K562 (cell line): ENCODE data around the gene DIP2C. TPM values are rescaled to one million over a fixed set of nuclear protein-coding genes. Genes with fewer than 3 reads are reported as not detected.

Experiments
- ATAC-seq: fragments of 200-7000 bp; cut with Tn5 transposase; 3 replicates; pipeline ENCODE4 v1.9.1; 2020; ENCODE audit warnings: moderate library complexity
- BruUV-seq: library from RNA; stranded (reverse); fragments of 400-500 nt; replicated peaks from 2 replicates; lab custom pipeline; 2021; lab: Mats Ljungman, UMichigan
- CTCF ChIA-PET: fragments of 300-600 bp; formaldehyde crosslinking; extraction: SDS; loops from one replicate; lab custom pipeline; 2021; ENCODE audit warnings: low intra/inter-chr PET ratio; lab: Yijun Ruan, JAX
- POLR2A ChIA-PET: fragments of 300-600, 350-650 bp; sonication (Branson Sonifier 250); formaldehyde crosslinking; extraction: SDS; loops from one replicate; lab custom pipeline; 2021; ENCODE audit warnings: antibody characterized with exemption, inconsistent platforms; lab: Yijun Ruan, JAX
- DNase-seq, 4 experiments: peaks; one replicate each; pipeline versions ENCODE4 v3.0.0 to v3.0.0-alpha.2; 2011 to 2018; ENCODE audit warnings: low spot score in 3 of 4, mixed read lengths in 3 of 4; ENCODE audit errors: extremely low read depth in 1 of 4
- FAIRE-seq: peaks from 2 replicates; lab custom pipeline; 2011; peaks lifted over from hg19 to GRCh38; lab: Jason Lieb, UNC
- H2AFZ ChIP-seq: 2 replicates; pipeline ENCODE4 v1.6.0; 2011; ENCODE audit warnings: low read depth, low read length, control low read depth, inconsistent platforms
- H3K27ac ChIP-seq: fragments of 200-600 bp; 3 replicates; pipeline ENCODE4 v1.8.0; 2011; ENCODE audit warnings: low read depth, mild to moderate bottlenecking, control low read depth, inconsistent platforms, low read length, moderate library complexity, mixed read lengths; ENCODE audit errors: extremely low read depth
- H3K27me3 ChIP-seq, 2 experiments: fragments of 300-600 bp in 1 of 2; 2 replicates in 1 of 2; 3 replicates in 1 of 2; pipeline versions ENCODE4 v1.6.0 to v1.8.0; 2011; ENCODE audit warnings: inconsistent platforms in 2 of 2, low read length in 2 of 2, mild to moderate bottlenecking in 1 of 2, mixed read lengths in 1 of 2, moderate library complexity in 1 of 2; ENCODE audit not compliant: control insufficient read depth in 2 of 2, insufficient read depth in 2 of 2
- H3K36me3 ChIP-seq: fragments of 300-600 bp; 3 replicates; pipeline ENCODE4 v1.8.0; 2011; ENCODE audit warnings: mild to moderate bottlenecking, low read length, inconsistent platforms; ENCODE audit not compliant: control insufficient read depth, insufficient read depth
- H3K4me1 ChIP-seq, 2 experiments: fragments of 200-600 bp in 1 of 2; replicated peaks in 1 of 2; 2 replicates in 1 of 2; 3 replicates in 1 of 2; pipeline versions ENCODE4 v1.5.1 to v1.8.0; 2011; ENCODE audit warnings: inconsistent platforms in 2 of 2, low read length in 2 of 2, mild to moderate bottlenecking in 1 of 2, mixed read lengths in 1 of 2, moderate library complexity in 1 of 2; ENCODE audit not compliant: control insufficient read depth in 2 of 2, insufficient read depth in 2 of 2
- H3K4me2 ChIP-seq: 2 replicates; pipeline ENCODE4 v1.6.1; 2011; ENCODE audit warnings: low read length, control low read depth, inconsistent platforms, mixed read lengths; ENCODE audit not compliant: insufficient read depth
- H3K4me3 ChIP-seq: fragments of 200-600 bp; sonication (generic), shearing (Covaris generic); 2 replicates; pipeline ENCODE4 v1.5.1; 2016; ENCODE audit warnings: control low read depth, inconsistent platforms
- H3K79me2 ChIP-seq: fragments of 200-600 bp; 3 replicates; pipeline ENCODE4 v1.8.0; 2011; ENCODE audit warnings: low read length, inconsistent platforms; ENCODE audit not compliant: control insufficient read depth, insufficient read depth
- H3K9ac ChIP-seq, 2 experiments: 2 replicates each; pipeline versions ENCODE4 v1.6.0 to v1.6.1; 2011; ENCODE audit warnings: low read depth in 2 of 2, low read length in 2 of 2, control low read depth in 1 of 2, inconsistent platforms in 1 of 2, mild to moderate bottlenecking in 1 of 2, mixed read lengths in 1 of 2; ENCODE audit not compliant: insufficient read depth in 1 of 2
- H3K9me1 ChIP-seq: one replicate; pipeline ENCODE4 v1.6.0; 2011; ENCODE audit warnings: inconsistent platforms, mild to moderate bottlenecking, low read length, moderate library complexity; ENCODE audit not compliant: control insufficient read depth, insufficient read depth
- H3K9me3 ChIP-seq: replicated peaks from 2 replicates; pipeline ENCODE4 v1.5.1; 2011; ENCODE audit warnings: low read depth, low read length, inconsistent platforms; ENCODE audit not compliant: control insufficient read depth, insufficient read depth
- H4K20me1 ChIP-seq: replicated peaks from 2 replicates; pipeline ENCODE4 v1.6.1; 2011; ENCODE audit warnings: low read length, inconsistent platforms, mixed read lengths; ENCODE audit not compliant: control insufficient read depth, insufficient read depth
- ARID4B ChIP-seq: sonication (generic); formaldehyde crosslinking; IDR thresholded peaks from 2 replicates; pipeline ENCODE4 v1.8.0; 2022; ENCODE audit warnings: mild to moderate bottlenecking, missing genetic modification reagents
- CCAR2 ChIP-seq: fragments of 200-400 bp; formaldehyde crosslinking; IDR thresholded peaks from 2 replicates; pipeline ENCODE4 v1.6.1; 2017; ENCODE audit warnings: mild to moderate bottlenecking, low read depth, low read length
- CHD4 ChIP-seq: fragments of 200-600 bp; sonication (generic); IDR thresholded peaks from 3 replicates; pipeline ENCODE4 v1.6.1; 2012; ENCODE audit warnings: low read depth, mild to moderate bottlenecking, mixed read lengths, low read length, inconsistent platforms; ENCODE audit not compliant: insufficient read depth, insufficient replicate concordance, poor library complexity, severe bottlenecking
- ETV5 ChIP-seq: sonication (generic); formaldehyde crosslinking; IDR thresholded peaks from 2 replicates; pipeline ENCODE4 v1.4.0; 2020; ENCODE audit warnings: low read depth, mild to moderate bottlenecking, missing genetic modification reagents
- KLF1 ChIP-seq: fragments of 450-650 bp; IDR thresholded peaks from 2 replicates; pipeline ENCODE4 v1.6.1; 2016; ENCODE audit warnings: missing genetic modification characterization, missing compliant biosample characterization
- MYBL2 ChIP-seq, 2 experiments: fragments of 450-650 bp in 1 of 2; sonication (generic) in 1 of 2; formaldehyde crosslinking in 1 of 2; IDR thresholded peaks; 2 replicates each; pipeline versions ENCODE4 v1.6.1 to v1.8.1; 2017 to 2022; ENCODE audit warnings: borderline replicate concordance in 1 of 2, inconsistent platforms in 1 of 2, low read depth in 1 of 2, mild to moderate bottlenecking in 1 of 2, missing genetic modification reagents in 1 of 2, moderate library complexity in 1 of 2
- NBN ChIP-seq: fragments of 450-650 bp; IDR thresholded peaks from 2 replicates; pipeline ENCODE4 v1.6.1; 2016; ENCODE audit warnings: low read depth, mild to moderate bottlenecking
- POLR3G ChIP-seq: IDR thresholded peaks from 2 replicates; pipeline ENCODE4 v1.6.1; 2011; ENCODE audit not compliant: insufficient read length, insufficient replicate concordance; ENCODE audit errors: extremely low read depth
- RAD21 ChIP-seq, 2 experiments: fragments of 250-450 bp in 1 of 2; fragments of 450-650 bp in 1 of 2; sonication (Bioruptor Pico) in 1 of 2; formaldehyde crosslinking in 1 of 2; IDR thresholded peaks in 1 of 2; conservative IDR thresholded peaks in 1 of 2; 2 replicates each; pipeline versions ENCODE4 v1.4.0 to v1.8.0; 2020 to 2022; ENCODE audit warnings: mild to moderate bottlenecking in 2 of 2, moderate library complexity in 1 of 2
- SIRT6 ChIP-seq: IDR thresholded peaks from one replicate; pipeline ENCODE4 v1.6.1; 2012; ENCODE audit warnings: low read depth, mild to moderate bottlenecking, control low read depth, inconsistent platforms, low read length, moderate library complexity
- SMC3 ChIP-seq: conservative IDR thresholded peaks from 2 replicates; pipeline ENCODE4 v1.6.1; 2011; ENCODE audit warnings: low read depth, low read length, improper control_type of control experiment; ENCODE audit not compliant: insufficient read depth
- WHSC1 ChIP-seq: IDR thresholded peaks from one replicate; pipeline ENCODE4 v1.6.1; 2012; ENCODE audit warnings: low read length, control low read depth, inconsistent platforms
- XRCC3 ChIP-seq: fragments of 450-650 bp; IDR thresholded peaks from 2 replicates; pipeline ENCODE4 v1.6.1; 2017; ENCODE audit warnings: mild to moderate bottlenecking, moderate library complexity
- ZNF41 ChIP-seq: fragments of 250-450 bp; sonication (Bioruptor Pico); conservative IDR thresholded peaks from 2 replicates; pipeline ENCODE4 v1.4.0; 2020; ENCODE audit warnings: mild to moderate bottlenecking
- WGBS: fragments of 100-300 bp; shearing (Covaris generic); methylation state at CpG from one replicate; pipeline ENCODE4 v1.1.6; 2016; ENCODE audit warnings: low coverage, mixed read lengths; ENCODE audit not compliant: insufficient coverage; ENCODE audit errors: missing lambda C conversion rate; 5-methylcytosine and 5-hydroxymethylcytosine counted together
- in situ Hi-C: fragments of 300-500 bp; cut with MboI; formaldehyde crosslinking; loops from 4 replicates; pipeline ENCODE4 v1.15.0; 2018; ENCODE audit warnings: inconsistent platforms, mixed read lengths
- intact Hi-C: fragments of 100-400 bp; cut with micrococcal nuclease; formaldehyde crosslinking; loops from 2 replicates; pipeline ENCODE4 v1.14.2; 2022
- polyA plus RNA-seq, 8 experiments: library from polyadenylated mRNA; depleted of rRNA in 4 of 8; stranded (reverse) in 5 of 8; unstranded in 3 of 8; fragments of >200 nt; fragmentation: Nextera tagmentation in 2 of 8; fragmentation: Illumina TruSeq in 1 of 8; extraction: Ambion mirVana in 2 of 8; extraction: Trizol in 1 of 8; gene quantifications; 2 replicates each; pipeline versions ENCODE4 v1.2.1 to v1.2.3, GENCODE V29; 2011 to 2014; ENCODE audit warnings: inconsistent platforms in 1 of 8, missing spikeins in 1 of 8
- total RNA-seq, 7 experiments: library from RNA; depleted of rRNA in 6 of 7; stranded (reverse); fragments of >200 nt in 6 of 7; fragmentation: Illumina TruSeq in 2 of 7; extraction: Trizol in 2 of 7; gene quantifications; 2 replicates each; pipeline versions ENCODE4 v1.2.1 to v1.2.3, GENCODE V29; 2011 to 2021; ENCODE audit warnings: low replicate concordance in 1 of 7
- TF ChIP-seq, protein P1 (sequence below): fragments of 250-450 bp; sonication (Bioruptor Pico); IDR thresholded peaks from 2 replicates; pipeline ENCODE4 v1.6.1; 2021; ENCODE audit warnings: mild to moderate bottlenecking
- TF ChIP-seq, protein P2 (sequence below): fragments of 450-650 bp; IDR thresholded peaks from 2 replicates; pipeline ENCODE4 v1.6.1; 2016; ENCODE audit warnings: antibody characterized with exemption

The DIP2C gene
- total and polyA plus RNA-seq, 9 of the 15 experiments (the other 6 are each of a cell fraction or from before 2014, with no cell fraction given), result 0.01 TPM; not detected in 8

DNA sequence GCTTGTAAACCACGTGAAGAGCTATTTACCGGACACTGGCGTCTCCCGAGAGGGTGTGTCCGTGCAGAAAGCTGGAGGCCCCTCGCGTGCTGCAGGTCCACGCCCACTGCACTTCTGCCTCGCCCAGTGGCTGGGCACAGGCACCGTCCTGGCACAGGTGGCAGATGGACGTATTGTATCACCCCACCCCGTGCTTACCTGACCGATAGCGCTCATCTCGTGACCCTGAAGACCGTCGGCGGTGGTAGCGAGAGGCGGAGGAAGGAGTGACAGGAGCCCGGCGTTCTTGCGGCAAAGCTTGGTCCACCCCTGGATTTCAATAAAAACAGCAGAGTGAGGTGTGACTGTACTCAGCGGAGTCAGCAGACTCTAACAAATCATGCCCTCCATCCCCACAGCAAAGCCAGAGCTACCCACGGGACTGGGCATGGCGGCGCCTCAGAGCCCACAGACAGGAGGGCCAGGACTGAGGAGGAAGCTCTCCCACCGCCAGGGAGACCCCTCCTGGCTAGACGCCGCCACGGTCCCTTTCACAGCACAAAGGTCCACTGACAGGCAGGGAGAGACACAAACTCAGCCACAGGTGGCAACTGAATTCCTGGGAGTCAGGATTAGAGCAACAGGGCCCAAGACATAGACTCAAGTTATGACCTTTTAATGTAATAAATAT lies 217.1 kb downstream of the DIP2C start:
- ChIA-PET CTCF (no interaction called here), POLR2A (no interaction called here)
- DNase-seq, result no peak
- Histone ChIP-seq H3K36me3 (no peaks in the 10 kb centered on the region), H3K9ac (no peak overlapping the region), H3K27me3 (peaks cover 10 to 36% of the 10 kb centered on the region in 2 experiments; a peak in 4 of 5 replicates), H3K9me1 (no peaks in the 10 kb centered on the region), H2AFZ (no peak overlapping the region), H3K79me2 (no peaks in the 10 kb centered on the region), H3K27ac (no peak overlapping the region), H4K20me1 (0 out of 2 replicates have a peak, but pooled peaks cover 3% of the 10 kb centered on the region), H3K4me2 (no peak overlapping the region), H3K4me3 (no peak overlapping the region), H3K9me3 (no peaks in the 10 kb centered on the region), H3K4me1 (no peaks in the 10 kb centered on the region; a peak in 1 of 5 replicates)
- no peak for FAIRE-seq
- in situ Hi-C loops, result no loop called here
- ATAC-seq, result no peak
- 4% methylated on average over 30 of the region's 31 CpGs for WGBS
- no TSS peak for BruUV-seq
- intact Hi-C loops, result no loop called here
- no peak for TF ChIP-seq XRCC3
- no peak for TF ChIP-seq ETV5 (CRISPR knock-in tag)
- no peak for TF ChIP-seq WHSC1
- no peak for TF ChIP-seq NBN
- no peak for TF ChIP-seq ZNF41 (CRISPR knock-in tag)
- no peak for TF ChIP-seq POLR3G
- TF ChIP-seq, protein P1, sequence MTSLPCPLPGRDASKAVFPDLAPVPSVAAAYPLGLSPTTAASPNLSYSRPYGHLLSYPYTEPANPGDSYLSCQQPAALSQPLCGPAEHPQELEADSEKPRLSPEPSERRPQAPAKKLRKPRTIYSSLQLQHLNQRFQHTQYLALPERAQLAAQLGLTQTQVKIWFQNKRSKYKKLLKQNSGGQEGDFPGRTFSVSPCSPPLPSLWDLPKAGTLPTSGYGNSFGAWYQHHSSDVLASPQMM (CRISPR knock-in tag), result no peak
- TF ChIP-seq CHD4, result no peak
- no peak for TF ChIP-seq KLF1 (tag)
- no peak for TF ChIP-seq MYBL2 (IDR thresholded peaks at IDR 0.05; ENCODE audit: low read depth)
- no peak for TF ChIP-seq MYBL2 (CRISPR knock-in tag; IDR thresholded peaks at IDR 0.05; ENCODE audit: borderline replicate concordance)
- TF ChIP-seq CCAR2, result no peak
- TF ChIP-seq RAD21 (CRISPR knock-in tag; conservative IDR thresholded peaks at IDR 0.05 in 1 of 2, IDR thresholded peaks at IDR 0.05 in 1 of 2), result no peak
- TF ChIP-seq SIRT6, result no peak
- TF ChIP-seq, protein P2, sequence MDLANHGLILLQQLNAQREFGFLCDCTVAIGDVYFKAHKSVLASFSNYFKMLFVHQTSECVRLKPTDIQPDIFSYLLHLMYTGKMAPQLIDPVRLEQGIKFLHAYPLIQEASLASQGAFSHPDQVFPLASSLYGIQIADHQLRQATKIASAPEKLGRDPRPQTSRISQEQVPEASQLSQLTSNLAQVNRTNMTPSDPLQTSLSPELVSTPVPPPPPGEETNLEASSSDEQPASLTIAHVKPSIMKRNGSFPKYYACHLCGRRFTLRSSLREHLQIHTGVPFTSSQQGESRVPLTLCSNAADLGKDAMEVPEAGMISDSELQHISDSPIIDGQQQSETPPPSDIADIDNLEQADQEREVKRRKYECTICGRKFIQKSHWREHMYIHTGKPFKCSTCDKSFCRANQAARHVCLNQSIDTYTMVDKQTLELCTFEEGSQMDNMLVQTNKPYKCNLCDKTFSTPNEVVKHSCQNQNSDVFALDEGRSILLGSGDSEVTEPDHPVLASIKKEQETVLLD, result no peak
- TF ChIP-seq SMC3, result no peak
- TF ChIP-seq ARID4B, result no peak
